Body of pancreas (tissue), 4 donors: Measurements from ENCODE around the gene MYMX. TPM values are rescaled to one million over a fixed set of nuclear protein-coding genes. Genes with fewer than 3 reads are reported as not detected.

Experiments
- ATAC-seq: fragments of 150-250 bp; one replicate; pipeline ENCODE4 v1.9.1; 2016
- DNase-seq, 4 donors: peaks; one replicate each; pipeline ENCODE4 v3.0.0-alpha.2; 2019
- H3K27ac ChIP-seq, 4 donors: fragments of 200-600 bp; sonication (generic); 1 replicate in 3 of 4; 2 replicates in 1 of 4; pipeline versions ENCODE4 v1.5.1 to v1.6.1; 2016 to 2019; ENCODE audit warnings: mild to moderate bottlenecking in 1 of 4, mixed read lengths in 1 of 4, moderate library complexity in 1 of 4
- H3K27me3 ChIP-seq, 2 donors: fragments of 200-600 bp; sonication (generic); one replicate each; pipeline ENCODE4 v1.6.0; 2016; ENCODE audit warnings: mild to moderate bottlenecking in 1 of 2
- H3K36me3 ChIP-seq, 2 donors: fragments of 200-600 bp; sonication (generic); replicated peaks in 1 of 2; 2 replicates each; pipeline ENCODE4 v1.5.1; 2016; ENCODE audit warnings: low read depth in 2 of 2; ENCODE audit not compliant: insufficient read depth in 1 of 2
- H3K4me1 ChIP-seq: fragments of 200-600 bp; sonication (generic); one replicate; pipeline ENCODE4 v1.6.0; 2016
- H3K4me3 ChIP-seq, 2 donors: fragments of 200-600 bp; sonication (generic); 1 replicate in 1 of 2; 2 replicates in 1 of 2; pipeline ENCODE4 v1.5.1; 2016 to 2019
- H3K9me3 ChIP-seq, 3 donors: fragments of 200-600 bp; sonication (generic); 1 replicate in 2 of 3; 2 replicates in 1 of 3; pipeline ENCODE4 v1.5.1; 2016
- CTCF ChIP-seq, 7 experiments: fragments of 450-650 bp in 4 of 7; fragments of 200-600 bp in 3 of 7; sonication (generic) in 3 of 7; IDR thresholded peaks; one replicate each; pipeline ENCODE4 v1.5.1; 2016 to 2019; ENCODE audit warnings: antibody characterized with exemption in 7 of 7
- POLR2A ChIP-seq, 3 donors: fragments of 450-650 bp; IDR thresholded peaks; one replicate each; pipeline ENCODE4 v1.6.1; 2016; ENCODE audit warnings: antibody characterized with exemption in 3 of 3, mild to moderate bottlenecking in 2 of 3
- WGBS, 2 donors: methylation state at CpG; one replicate each; pipeline ENCODE4 v1.1.5; 2017; 5-methylcytosine and 5-hydroxymethylcytosine counted together
- intact Hi-C: fragments of 100-400 bp; cut with DNase I; formaldehyde crosslinking; loops from one replicate; pipeline ENCODE4 v1.15.1; 2023
- total RNA-seq, 2 donors: library from RNA; depleted of rRNA; stranded (reverse); fragments of >200 nt; gene quantifications; one replicate each; pipeline ENCODE4 v1.1.0, GENCODE V29; 2016

MYMX gene
- total RNA-seq, 2 donors from 2014 or later = 4.2 TPM; not detected in 1

- H3K36me3 ChIP-seq = peaks cover 0 to 6% of the 10 kb centered on the region in 2 donors
- peaks cover 69% of the 10 kb centered on the region for H3K4me1 ChIP-seq
- ATAC-seq (no peak), DNase-seq (no peak)
- H3K9me3 ChIP-seq = no peaks in the 10 kb centered on the region
- 52 to 74% methylated on average over 3 to 7 of the region's 7 CpGs for WGBS, 2 donors
- H3K4me3 ChIP-seq = no peak overlapping the region
- H3K27ac ChIP-seq = peak overlapping the region in 1 of 4 donors; percentile 38
- no peaks in the 10 kb centered on the region for H3K27me3 ChIP-seq
- intact Hi-C loops = no loop called here
- TF ChIP-seq POLR2A (IDR thresholded peaks at IDR 0.05) (no peak), CTCF (IDR thresholded peaks at IDR 0.05) (no peak)
Measured at GRCh38 chr6:44227148-44227793, 10.5 kb downstream of the MYMX start.

GRCh38 chr6:44228031-44228430 is 11.3 kb downstream of the MYMX start:
- H3K27ac ChIP-seq = no peak overlapping the region

GRCh38 chr6:44228433-44228832 is 11.7 kb downstream of the MYMX start:
- intact Hi-C loops = no loop called here

More at GRCh38 chr6:44228031-44228430, 11.3 kb downstream of the MYMX start:
- H3K27me3 ChIP-seq = no peaks in the 10 kb centered on the region
- TF ChIP-seq CTCF (IDR thresholded peaks at IDR 0.05) = no peak
- TF ChIP-seq POLR2A (IDR thresholded peaks at IDR 0.05) = no peak
- H3K4me1 ChIP-seq = peaks cover 61% of the 10 kb centered on the region
- 86 to 92% methylated on average over 6 of the region's 6 CpGs for WGBS, 2 donors
- no peaks in the 10 kb centered on the region for H3K9me3 ChIP-seq
- ATAC-seq = no peak
- intact Hi-C loops = no loop called here
- peaks cover 0 to 9% of the 10 kb centered on the region in 2 donors for H3K36me3 ChIP-seq
- DNase-seq = no peak
- no peak overlapping the region for H3K4me3 ChIP-seq

DNA sequence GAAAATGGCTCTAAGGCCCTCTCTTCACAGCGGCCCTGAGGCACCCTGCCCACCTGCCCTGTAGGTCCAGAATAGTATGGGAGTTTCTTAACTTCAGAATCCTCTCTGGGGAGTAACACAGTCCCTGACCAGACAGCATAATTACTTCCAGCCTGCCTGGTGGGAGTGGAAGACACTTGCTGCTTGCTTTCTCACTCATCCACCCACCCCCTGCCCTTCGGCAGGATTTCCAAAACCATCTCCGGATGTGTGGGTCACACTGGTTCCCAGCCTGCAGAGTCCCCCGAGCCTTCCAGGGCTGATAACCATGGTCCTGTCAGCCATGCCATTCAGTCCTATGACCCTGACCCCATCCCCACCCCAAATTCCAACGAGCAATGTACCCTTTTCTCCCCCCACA is 12.1 kb downstream of the MYMX start:
- intact Hi-C loops = no loop called here
- no peak overlapping the region for H3K27ac ChIP-seq
- H3K4me1 ChIP-seq = peaks cover 65% of the 10 kb centered on the region
- 76 to 83% methylated on average over 5 of the region's 5 CpGs for WGBS, 2 donors
- no peaks in the 10 kb centered on the region for H3K27me3 ChIP-seq
- no peak for DNase-seq
- H3K9me3 ChIP-seq = no peaks in the 10 kb centered on the region
- ATAC-seq = no peak
- peaks cover 0 to 12% of the 10 kb centered on the region in 2 donors for H3K36me3 ChIP-seq
- no peak for TF ChIP-seq CTCF (IDR thresholded peaks at IDR 0.05)
- TF ChIP-seq POLR2A (IDR thresholded peaks at IDR 0.05) = no peak
- no peak overlapping the region for H3K4me3 ChIP-seq

More at GRCh38 chr6:44228433-44228832, 11.7 kb downstream of the MYMX start:
- no peak overlapping the region for H3K4me3 ChIP-seq
- peaks cover 0 to 12% of the 10 kb centered on the region in 2 donors for H3K36me3 ChIP-seq
- H3K27ac ChIP-seq = no peak overlapping the region
- 80 to 90% methylated on average over 3 to 7 of the region's 7 CpGs for WGBS, 2 donors
- H3K27me3 ChIP-seq = no peaks in the 10 kb centered on the region
- TF ChIP-seq CTCF (IDR thresholded peaks at IDR 0.05) = no peak
- no peak for TF ChIP-seq POLR2A (IDR thresholded peaks at IDR 0.05)
- peaks cover 63% of the 10 kb centered on the region for H3K4me1 ChIP-seq
- ATAC-seq = no peak
- DNase-seq = no peak
- no peaks in the 10 kb centered on the region for H3K9me3 ChIP-seq
